ENCODE measurements around the gene CFDP1. TPM values are rescaled to one million over a fixed set of nuclear protein-coding genes. Genes with fewer than 3 reads are reported as not detected.
A peak's percentile ranks its signal among the peaks of the same experiment; 100 is the strongest.

CFDP1 gene
- total and polyA plus RNA-seq, 8 donors, result 43.4 to 151 (median 134) TPM

- peak; percentile 85 for ATAC-seq
- H3K27ac ChIP-seq, result no peak overlapping the region
- peak; percentile 64 to 69 for TF ChIP-seq CTCF (IDR thresholded peaks at IDR 0.05)
- no peak overlapping the region for H3K4me3 ChIP-seq
- no peaks in the 10 kb centered on the region for H3K9me3 ChIP-seq
- intact Hi-C loops (cut with DNase I), result loop anchor here in 1 of 2 donors (5.0 kb wide), 1 partner anchor 153 kb away; no protein-coding TSS in a partner anchor
- peaks cover 0 to 21% of the 10 kb centered on the region in 2 donors for H3K36me3 ChIP-seq
- H3K27me3 ChIP-seq, result no peaks in the 10 kb centered on the region
- peak in 2 of 4 donors; percentile 77 to 87 for DNase-seq
- H3K4me1 ChIP-seq, result peaks cover 6 to 19% of the 10 kb centered on the region in 2 donors
These were observed 47.7 kb downstream of the CFDP1 start for GRCh38 chr16:75385507-75386152.

GRCh38 chr16:75383141-75383540, 50.2 kb downstream of the CFDP1 start:
- no peaks in the 10 kb centered on the region for H3K9me3 ChIP-seq
- no peak for TF ChIP-seq CTCF (IDR thresholded peaks at IDR 0.05)
- H3K36me3 ChIP-seq, result peaks cover 0 to 9% of the 10 kb centered on the region in 2 donors
- no peak overlapping the region for H3K27ac ChIP-seq
- no peak overlapping the region for H3K4me3 ChIP-seq
- no peaks in the 10 kb centered on the region for H3K27me3 ChIP-seq
- ATAC-seq, result no peak
- no peak for DNase-seq
- H3K4me1 ChIP-seq, result peaks cover 6 to 41% of the 10 kb centered on the region in 2 donors
- intact Hi-C loops (cut with DNase I), result no loop called here

- no peaks in the 10 kb centered on the region for H3K9me3 ChIP-seq
- no peak for ATAC-seq
- TF ChIP-seq CTCF (IDR thresholded peaks at IDR 0.05), result no peak
- H3K36me3 ChIP-seq, result peaks cover 0 to 4% of the 10 kb centered on the region in 2 donors
- H3K4me1 ChIP-seq, result peaks cover 6 to 46% of the 10 kb centered on the region in 2 donors
- H3K27me3 ChIP-seq, result peaks cover 0 to 5% of the 10 kb centered on the region in 2 donors
- no peak overlapping the region for H3K27ac ChIP-seq
- DNase-seq, result no peak
- no peak overlapping the region for H3K4me3 ChIP-seq
- intact Hi-C loops (cut with DNase I), result no loop called here
These were observed 50.7 kb downstream of the CFDP1 start for GRCh38 chr16:75382611-75383010.

- Histone ChIP-seq H3K4me3 (no peak overlapping the region), H3K27ac (peak overlapping the region in 1 of 2 donors; percentile 48), H3K9me3 (no peaks in the 10 kb centered on the region), H3K36me3 (no peaks in the 10 kb centered on the region), H3K4me1 (peaks cover 6 to 46% of the 10 kb centered on the region in 2 donors), H3K27me3 (peaks cover 0 to 5% of the 10 kb centered on the region in 2 donors)
- ATAC-seq, result peak; percentile 22
- no peak for DNase-seq
- TF ChIP-seq CTCF (IDR thresholded peaks at IDR 0.05), result no peak
- intact Hi-C loops (cut with DNase I), result no loop called here
These were observed 52.4 kb downstream of the CFDP1 start for GRCh38 chr16:75380870-75381269.

- intact Hi-C loops (cut with DNase I), result no loop called here
- Histone ChIP-seq H3K36me3 (no peaks in the 10 kb centered on the region), H3K27ac (peak overlapping the region in 1 of 2 donors; percentile 48), H3K9me3 (no peaks in the 10 kb centered on the region), H3K4me3 (no peak overlapping the region), H3K27me3 (peaks cover 0 to 5% of the 10 kb centered on the region in 2 donors), H3K4me1 (peaks cover 6 to 41% of the 10 kb centered on the region in 2 donors)
- no peak for TF ChIP-seq CTCF (IDR thresholded peaks at IDR 0.05)
- peak; percentile 52 for ATAC-seq
- DNase-seq, result peak in 1 of 4 donors; percentile 53
These were observed 53.1 kb downstream of the CFDP1 start for GRCh38 chr16:75379911-75380847.

Data from left lung (tissue), 10 donors.